Fibroblast of skin of left quadriceps (primary cell): ENCODE measurements around the gene DOK7.
A peak's percentile ranks its signal among the peaks of the same experiment; 100 is the strongest.

Experiments
- DNase-seq, 2 experiments: peaks; one replicate each; pipeline ENCODE4 v3.0.0-alpha.2; 2013; ENCODE audit warnings: low read depth in 2 of 2

Gene DOK7

GRCh38 chr4:3487861-3488260, 24.8 kb downstream of the DOK7 start:
- DNase-seq: no peak

- no peak for DNase-seq
Observed at GRCh38 chr4:3488820-3489219, 25.7 kb downstream of the DOK7 start.

GRCh38 chr4:3489451-3489962, 26.4 kb downstream of the DOK7 start:
- no peak for DNase-seq

- DNase-seq: peak; percentile 16 to 23
Observed at GRCh38 chr4:3491681-3492405, 28.7 kb downstream of the DOK7 start.

GRCh38 chr4:3492741-3493719, 29.9 kb downstream of the DOK7 start:
- no peak for DNase-seq

- no peak for DNase-seq
Observed at GRCh38 chr4:3493720-3494461, 30.8 kb downstream of the DOK7 start.

GRCh38 chr4:3494462-3494871, 31.4 kb downstream of the DOK7 start:
- no peak for DNase-seq

GRCh38 chr4:3495204-3495975, 32.3 kb downstream of the DOK7 start:
- DNase-seq: no peak

GRCh38 chr4:3496021-3496420, 32.9 kb downstream of the DOK7 start:
- DNase-seq: no peak

GRCh38 chr4:3497095-3497494, 34.0 kb downstream of the DOK7 start:
- no peak for DNase-seq

GRCh38 chr4:3497523-3498389, 34.6 kb downstream of the DOK7 start:
- no peak for DNase-seq

GRCh38 chr4:3498407-3498806, 35.3 kb downstream of the DOK7 start:
- DNase-seq: no peak

- no peak for DNase-seq
Observed at GRCh38 chr4:3498901-3499510, 35.9 kb downstream of the DOK7 start.

GRCh38 chr4:3499710-3500109, 36.6 kb downstream of the DOK7 start:
- no peak for DNase-seq

GRCh38 chr4:3500111-3500510, 37.0 kb downstream of the DOK7 start:
- no peak for DNase-seq

GRCh38 chr4:3500634-3501101, 37.6 kb downstream of the DOK7 start:
- DNase-seq: no peak

- no peak for DNase-seq
Observed at GRCh38 chr4:3501126-3501824, 38.2 kb downstream of the DOK7 start.

- DNase-seq: no peak
Observed at GRCh38 chr4:3501825-3502425, 38.8 kb downstream of the DOK7 start.
